ENCODE results near the gene EPHB4. TPM values are rescaled to one million over a fixed set of nuclear protein-coding genes. Genes with fewer than 3 reads are reported as not detected.
"Not testable (repeated sequence)": the region's sequence is repeated elsewhere in the genome, so short reads cannot be mapped to it uniquely, and the experiment has no call there.

Gene EPHB4
- 49.1 TPM for total RNA-seq

DNA sequence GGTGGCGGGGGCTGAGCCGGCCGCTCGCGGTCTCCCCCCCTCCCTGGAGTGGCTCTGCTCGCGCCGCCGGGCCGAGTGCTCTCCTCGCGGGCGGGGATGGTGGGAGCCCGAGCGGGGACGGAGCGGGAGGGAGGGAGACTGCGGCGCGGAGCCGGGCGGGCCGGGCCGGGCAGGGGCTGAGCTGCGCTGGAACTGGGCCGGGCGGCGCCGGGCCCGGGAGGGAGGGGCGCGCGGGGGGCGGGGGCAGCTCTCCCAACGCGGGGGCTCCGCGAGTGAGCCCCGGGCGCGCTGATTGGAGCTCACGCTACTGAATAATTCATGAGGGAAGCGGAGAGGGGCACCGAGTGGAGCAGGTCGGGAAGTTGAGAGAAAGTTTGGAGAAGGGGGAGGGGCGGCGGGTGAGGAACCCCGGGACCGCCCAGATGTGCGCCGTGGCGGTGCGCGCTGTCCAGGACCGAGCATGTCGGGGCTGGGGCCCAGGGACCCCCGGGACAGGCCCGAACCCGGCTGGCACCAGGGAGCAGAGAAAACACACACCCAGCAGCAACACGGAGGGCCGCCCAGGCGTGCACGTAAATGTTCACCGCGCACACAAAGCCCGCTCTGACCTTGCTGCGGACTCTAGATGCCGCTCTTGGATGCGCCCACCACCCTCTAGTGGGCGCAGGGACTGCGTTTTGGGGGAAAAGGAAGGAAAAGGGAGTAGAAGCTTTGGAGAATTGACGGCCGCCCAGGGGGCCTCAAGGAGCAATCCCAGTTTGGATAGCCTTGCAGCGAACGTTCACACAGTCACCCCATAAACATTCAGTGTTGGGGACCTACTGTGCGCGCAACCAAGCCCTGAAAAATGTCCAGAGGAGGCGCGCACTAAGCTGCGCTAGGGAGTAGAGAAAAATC is at the start of gene EPHB4:
EPHB4 (minus strand) TSS at position 194 of the 897 bp plus-strand sequence. CDS start 493 bp downstream, outside the sequence.
- DNase-seq = peak; percentile 98

DNA sequence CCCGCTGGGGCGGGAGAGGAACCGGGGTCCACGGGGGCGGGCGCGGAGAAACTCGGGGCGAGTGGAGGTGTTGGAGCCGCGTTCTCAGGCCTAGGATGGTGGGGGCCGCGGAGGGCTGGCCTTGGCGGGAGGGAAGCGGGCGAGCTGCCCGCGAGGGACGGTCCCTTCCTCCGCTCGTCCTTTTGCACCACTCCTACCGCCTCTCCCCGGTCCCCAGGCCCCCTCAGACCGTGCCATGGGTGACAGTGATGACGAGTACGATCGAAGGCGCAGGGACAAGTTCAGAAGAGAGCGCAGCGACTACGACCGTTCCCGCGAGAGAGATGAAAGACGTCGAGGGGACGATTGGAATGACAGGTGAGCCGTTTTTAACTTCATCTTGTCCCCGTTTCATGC is 48.0 kb upstream of the EPHB4 start:
- peak; percentile 46 for DNase-seq

DNA sequence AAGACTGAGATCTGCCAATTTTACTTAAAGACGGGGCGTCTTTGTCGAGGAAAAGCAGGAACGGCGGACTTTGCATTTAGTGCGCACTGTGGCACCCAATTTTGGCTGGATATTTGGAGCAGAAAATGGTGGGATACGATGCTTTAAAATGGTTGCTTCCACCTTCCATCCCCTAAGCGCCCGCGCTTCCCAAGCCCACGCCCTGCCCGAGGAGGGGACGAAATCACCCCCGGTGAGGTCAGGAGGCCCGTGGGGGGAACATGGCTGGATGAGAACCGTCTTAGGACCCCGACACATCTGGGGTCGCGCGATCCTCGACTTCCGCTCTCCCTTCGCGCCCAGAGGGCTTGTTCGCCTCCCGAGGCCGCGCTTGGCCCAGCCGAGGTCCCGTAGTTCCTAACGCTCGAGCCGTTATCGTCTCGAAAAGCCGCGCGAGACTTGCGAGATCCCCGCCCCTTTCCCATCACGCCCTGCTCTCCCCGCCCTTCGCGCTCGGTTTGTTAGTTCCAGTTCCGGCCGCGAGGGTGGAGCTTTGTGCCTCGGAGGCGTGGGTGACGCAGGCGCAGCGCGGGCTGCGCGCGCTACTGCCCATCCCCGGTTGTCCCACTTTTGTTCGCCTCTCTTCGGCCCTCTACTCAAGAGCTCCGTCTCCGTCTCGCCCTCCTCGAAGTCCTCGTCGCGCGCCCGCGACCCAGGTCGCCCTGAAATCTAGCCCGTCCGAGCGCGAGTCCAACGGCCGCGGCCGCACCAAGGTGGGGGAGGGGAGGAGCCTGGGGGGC is 47.4 kb upstream of the EPHB4 start, which contains the start of gene SRRT:
SRRT (plus strand) TSS at position 527 of the 779 bp plus-strand sequence. CDS start 488 bp downstream, outside the sequence.
- DNase-seq = peak; percentile 100

GRCh38 chr7:100874300-100874576 is 46.9 kb upstream of the EPHB4 start:
- no peak for DNase-seq

- DNase-seq = no peak
Measured at GRCh38 chr7:100873599-100874299, 46.4 kb upstream of the EPHB4 start.

DNA sequence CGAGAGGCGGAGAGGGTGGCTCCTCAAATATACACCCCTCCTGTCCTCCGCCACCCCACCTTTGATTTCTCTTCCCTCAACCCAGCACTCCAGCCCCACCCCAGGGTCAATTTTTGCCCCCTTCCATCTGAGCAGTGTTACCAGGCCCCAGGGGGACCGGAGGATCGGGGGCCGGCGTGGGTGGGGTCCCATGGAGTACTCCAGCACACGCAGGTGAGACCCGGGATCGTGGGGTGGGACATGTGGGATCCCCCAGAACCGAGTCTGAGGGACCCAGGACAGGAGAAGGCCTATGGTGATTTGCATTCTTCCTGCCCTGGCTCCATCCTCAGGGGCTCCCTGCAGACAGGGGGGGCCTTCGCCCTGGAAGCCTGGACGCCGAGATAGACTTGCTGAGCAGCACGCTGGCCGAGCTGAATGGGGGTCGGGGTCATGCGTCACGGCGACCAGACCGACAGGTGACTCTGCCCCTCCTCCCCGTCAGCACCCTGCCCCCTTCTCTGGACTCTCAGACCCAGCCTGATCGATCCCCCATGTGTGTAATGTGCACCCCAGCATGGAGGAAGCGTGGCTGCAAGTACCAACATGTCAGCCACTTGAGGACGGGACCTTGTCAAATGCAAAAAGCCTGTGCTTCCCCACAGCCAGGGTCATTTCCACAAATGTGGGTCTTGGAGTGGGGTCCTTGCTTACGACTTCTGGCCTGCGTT is 40.6 kb upstream of the EPHB4 start:
- no peak for DNase-seq

DNA sequence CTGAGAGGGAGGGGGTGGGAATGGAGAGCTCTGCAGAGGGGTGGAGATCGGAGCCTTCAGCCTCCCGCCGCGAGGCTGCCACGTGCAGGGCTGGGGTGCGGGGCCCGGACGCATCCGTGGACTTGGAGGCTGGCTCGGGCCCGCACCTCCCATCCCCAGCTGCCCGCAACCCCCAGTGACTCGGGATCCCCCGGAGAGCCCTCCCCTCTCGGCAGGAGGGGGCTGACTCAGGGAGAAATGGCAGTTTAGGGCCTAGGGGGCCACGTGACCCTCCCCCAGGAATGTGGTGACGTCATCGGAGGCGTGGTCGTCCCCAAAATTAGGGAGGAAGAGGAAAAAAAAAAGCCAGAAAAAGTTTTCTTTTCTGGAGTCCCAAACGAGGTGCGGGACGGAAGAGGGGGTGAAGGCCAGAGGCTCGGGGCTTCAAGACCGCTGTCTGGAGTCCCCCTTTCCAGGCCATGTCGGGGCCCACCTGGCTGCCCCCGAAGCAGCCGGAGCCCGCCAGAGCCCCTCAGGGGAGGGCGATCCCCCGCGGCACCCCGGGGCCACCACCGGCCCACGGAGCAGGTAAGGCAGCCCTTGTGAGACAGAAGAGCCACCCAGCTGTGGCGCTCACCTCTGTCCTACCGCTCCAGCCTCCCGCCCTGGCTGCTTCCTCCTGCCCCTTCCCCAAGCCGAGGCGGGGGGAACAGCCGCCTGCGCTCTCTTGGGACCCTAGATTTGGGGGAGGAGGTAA is 39.9 kb upstream of the EPHB4 start, which contains the start of gene TRIP6:
TRIP6 (plus strand) TSS at position 348 of the 736 bp plus-strand sequence; CDS start at position 459, 111 bp downstream.
- DNase-seq = peak; percentile 97

- no peak for DNase-seq
Measured at GRCh38 chr7:100866729-100867039, 39.4 kb upstream of the EPHB4 start.

- DNase-seq = peak; percentile 89
Measured at GRCh38 chr7:100865938-100866728, 38.8 kb upstream of the EPHB4 start.

DNA sequence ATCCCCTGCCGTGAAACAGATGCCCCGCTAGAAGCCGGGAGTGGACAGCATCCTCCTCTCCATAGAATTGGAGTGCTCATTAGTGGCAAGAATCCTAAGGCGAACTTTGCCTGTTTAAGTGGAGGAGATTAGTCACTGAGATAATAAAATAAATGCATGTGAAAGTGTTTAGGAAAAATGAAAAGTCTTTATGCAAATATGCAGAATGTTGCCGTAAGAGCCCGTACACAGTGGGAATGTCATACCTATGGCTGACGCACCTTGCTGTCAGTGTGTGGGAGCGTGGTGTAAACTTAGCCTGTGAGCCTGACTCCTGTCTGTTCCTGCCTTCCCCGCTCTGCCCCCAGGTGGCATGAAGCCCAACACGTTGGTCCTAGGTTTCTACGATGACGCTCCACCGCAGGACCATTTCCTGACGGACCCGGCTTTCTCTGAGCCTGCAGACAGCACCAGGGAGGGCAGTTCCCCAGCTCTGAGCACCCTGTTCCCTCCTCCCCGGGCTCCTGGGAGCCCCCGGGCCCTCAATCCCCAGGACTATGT is 38.1 kb upstream of the EPHB4 start:
- peak; percentile 45 for DNase-seq

DNA sequence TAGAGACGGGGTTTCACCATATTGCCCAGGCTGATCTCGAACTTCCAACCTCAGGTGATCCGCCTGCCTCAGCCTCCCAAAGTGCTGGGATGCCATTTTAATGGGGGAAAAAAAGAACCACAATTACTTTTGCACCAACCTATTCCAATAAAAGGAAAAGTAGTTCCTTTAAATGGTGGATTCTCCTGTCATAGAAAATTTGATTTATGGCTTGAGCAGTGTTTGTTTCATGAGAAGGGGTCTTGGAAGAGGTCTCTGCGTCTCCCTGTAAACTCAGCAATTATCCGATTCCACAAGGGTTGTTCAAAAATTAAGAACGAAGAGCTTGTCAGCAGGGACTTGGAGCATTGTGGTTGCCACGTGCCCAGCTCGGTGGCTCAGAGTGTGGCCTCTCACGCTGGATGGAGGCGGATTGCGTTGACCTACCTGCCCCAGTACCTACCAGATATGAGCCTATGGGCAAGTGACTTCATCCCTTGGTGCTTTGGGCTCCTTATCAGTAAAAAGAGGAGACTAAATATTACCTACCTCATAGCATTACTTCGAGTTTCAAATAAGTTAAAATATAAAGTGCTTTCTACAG is 37.0 kb upstream of the EPHB4 start:
- DNase-seq = no peak

GRCh38 chr7:100863406-100863950 is 36.2 kb upstream of the EPHB4 start:
- peak; percentile 59 for DNase-seq

- DNase-seq = no peak
Measured at GRCh38 chr7:100861616-100861985, 34.3 kb upstream of the EPHB4 start.

DNA sequence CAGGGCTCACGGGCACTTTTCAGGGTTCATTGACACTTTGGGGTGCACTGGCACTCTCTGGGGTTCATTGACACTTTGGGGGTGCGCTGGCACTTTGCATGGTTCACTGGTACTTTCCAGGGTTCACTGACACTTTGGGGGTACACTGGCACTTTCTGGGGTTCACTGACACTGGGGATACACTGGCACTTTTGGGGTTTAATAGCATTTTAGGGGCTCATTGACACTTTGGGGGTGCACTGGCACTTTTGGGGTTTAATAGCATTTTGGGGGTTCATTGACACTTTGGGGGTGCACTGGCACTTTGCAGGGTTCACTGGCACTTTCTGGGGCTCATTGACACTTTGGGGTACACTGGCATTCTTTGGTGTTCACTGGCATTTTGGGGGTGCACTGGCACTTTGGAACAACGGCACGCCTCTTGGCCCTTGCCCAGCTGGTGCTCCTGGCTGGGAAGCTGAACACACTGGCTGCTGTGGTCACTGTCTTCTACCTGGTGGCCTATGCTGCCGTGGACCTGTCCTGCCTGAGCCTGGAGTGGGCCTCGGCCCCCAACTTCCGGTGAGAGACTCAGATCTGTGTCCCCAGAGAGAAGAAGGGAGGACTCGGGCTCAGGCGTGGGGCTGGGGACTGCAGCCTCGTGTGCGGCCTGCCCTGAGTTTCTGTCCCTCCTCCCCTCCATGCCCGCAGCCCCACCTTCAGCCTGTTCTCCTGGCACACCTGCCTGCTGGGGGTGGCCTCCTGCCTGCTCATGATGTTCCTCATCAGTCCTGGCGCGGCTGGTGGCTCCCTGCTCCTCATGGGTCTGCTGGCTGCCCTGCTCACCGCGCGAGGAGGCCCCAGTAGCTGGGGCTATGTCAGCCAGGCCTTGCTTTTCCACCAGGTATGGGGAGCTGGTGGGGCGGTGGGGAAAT is 33.6 kb upstream of the EPHB4 start:
- DNase-seq = no peak

DNA sequence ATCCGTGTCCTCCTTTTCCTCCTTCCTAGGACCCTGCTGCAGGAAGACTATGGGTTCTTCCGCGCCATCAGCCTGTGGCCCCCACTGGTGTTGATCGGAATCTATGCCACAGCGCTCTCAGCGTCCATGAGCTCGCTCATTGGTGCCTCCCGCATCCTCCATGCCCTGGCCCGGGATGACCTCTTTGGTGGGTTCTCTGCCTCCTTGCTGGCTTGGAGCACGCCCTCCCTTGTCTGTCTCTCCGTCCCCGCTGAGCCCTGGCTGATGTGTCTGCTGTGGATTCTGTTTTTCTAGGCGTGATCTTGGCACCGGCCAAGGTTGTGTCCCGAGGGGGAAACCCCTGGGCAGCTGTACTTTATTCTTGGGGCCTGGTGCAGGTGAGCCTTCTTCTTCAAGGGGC is 32.5 kb upstream of the EPHB4 start:
- DNase-seq = no peak

- no peak for DNase-seq
Measured at GRCh38 chr7:100856871-100857282, 29.6 kb upstream of the EPHB4 start.

GRCh38 chr7:100855515-100855914 is 28.2 kb upstream of the EPHB4 start:
- no peak for DNase-seq

GRCh38 chr7:100854899-100855298 is 27.6 kb upstream of the EPHB4 start:
- not testable (repeated sequence) for DNase-seq
